HepG2 (cell line): Measurements from ENCODE around the gene ATRN. TPM values are rescaled to one million over a fixed set of nuclear protein-coding genes. Genes with fewer than 3 reads are reported as not detected.

Experiments
- BRD4 ChIP-seq: sonication (generic); formaldehyde crosslinking; IDR thresholded peaks from 2 replicates; pipeline ENCODE4 v1.4.0; 2020; ENCODE audit warnings: missing genetic modification reagents
- CEBPB ChIP-seq: IDR thresholded peaks from 2 replicates; pipeline ENCODE4 v1.6.1; 2011; ENCODE audit warnings: low read depth, low read length, improper control_type of control experiment, borderline replicate concordance
- EHMT2 ChIP-seq: fragments of 200-600 bp; sonication (generic); IDR thresholded peaks from 2 replicates; pipeline ENCODE4 v1.7.0; 2017; ENCODE audit warnings: antibody characterized with exemption, low read depth, low read length, borderline replicate concordance
- GATAD2A ChIP-seq: IDR thresholded peaks from 2 replicates; pipeline ENCODE4 v1.6.1; 2016
- JARID2 ChIP-seq: sonication (generic); formaldehyde crosslinking; IDR thresholded peaks from 2 replicates; pipeline ENCODE4 v1.8.1; 2023; ENCODE audit warnings: missing genetic modification reagents, inconsistent platforms; ENCODE audit not compliant: insufficient replicate concordance
- NFIC ChIP-seq: IDR thresholded peaks from 2 replicates; pipeline ENCODE4 v1.6.1; 2012; ENCODE audit warnings: mild to moderate bottlenecking, low read length, inconsistent platforms
- RBAK ChIP-seq: sonication (generic); formaldehyde crosslinking; IDR thresholded peaks from 2 replicates; pipeline ENCODE4 v1.5.1; 2020; ENCODE audit warnings: mild to moderate bottlenecking, missing genetic modification reagents
- SATB2 ChIP-seq: sonication (generic); formaldehyde crosslinking; IDR thresholded peaks from 2 replicates; pipeline ENCODE4 v1.5.0; 2020; ENCODE audit warnings: missing genetic modification reagents
- ZKSCAN8 ChIP-seq: IDR thresholded peaks from 2 replicates; pipeline ENCODE4 v1.6.1; 2016; ENCODE audit warnings: borderline replicate concordance, missing genetic modification reagents, missing compliant biosample characterization
- ZNF17 ChIP-seq: sonication (generic); formaldehyde crosslinking; IDR thresholded peaks from 2 replicates; pipeline ENCODE4 v1.5.0; 2020; ENCODE audit warnings: mild to moderate bottlenecking, missing genetic modification reagents
- ZNF24 ChIP-seq: fragments of 450-650 bp; IDR thresholded peaks from 2 replicates; pipeline ENCODE4 v1.6.1; 2017; ENCODE audit warnings: antibody characterized with exemption, mild to moderate bottlenecking
- ZSCAN5A ChIP-seq: sonication (generic); formaldehyde crosslinking; IDR thresholded peaks from 2 replicates; pipeline ENCODE4 v1.8.0; 2022; ENCODE audit warnings: mild to moderate bottlenecking, missing genetic modification reagents, borderline replicate concordance
- polyA plus RNA-seq, 8 experiments: library from polyadenylated mRNA; depleted of rRNA in 3 of 8; stranded (reverse) in 7 of 8; unstranded in 1 of 8; fragments of >200 nt; fragmentation: Illumina TruSeq in 4 of 8; extraction: Trizol in 4 of 8; gene quantifications; 2 replicates each; pipeline versions ENCODE4 v1.2.1 to v1.2.3, GENCODE V29; 2011 to 2016; ENCODE audit warnings: low read depth in 4 of 8, missing spikeins in 1 of 8, mixed read lengths in 1 of 8; ENCODE audit not compliant: insufficient read depth in 1 of 8
- total RNA-seq, 5 experiments: library from RNA; depleted of rRNA; stranded (reverse); fragments of >200 nt; fragmentation: Illumina TruSeq; extraction: Trizol; gene quantifications; 2 replicates each; pipeline ENCODE4 v1.2.3, GENCODE V29; 2016; ENCODE audit warnings: low read depth in 1 of 5
- TF ChIP-seq, protein P1 (sequence below): sonication (generic); formaldehyde crosslinking; IDR thresholded peaks from 2 replicates; pipeline ENCODE4 v1.5.1; 2020; ENCODE audit warnings: mild to moderate bottlenecking, missing genetic modification reagents, borderline replicate concordance
- TF ChIP-seq, protein P2 (sequence below): sonication (generic); formaldehyde crosslinking; IDR thresholded peaks from 2 replicates; pipeline ENCODE4 v1.8.1; 2022; ENCODE audit warnings: mild to moderate bottlenecking, missing genetic modification reagents
- TF ChIP-seq, protein P3 (sequence below): sonication (generic); formaldehyde crosslinking; IDR thresholded peaks from 2 replicates; pipeline ENCODE4 v1.4.0; 2020; ENCODE audit warnings: missing genetic modification reagents, borderline replicate concordance
- TF ChIP-seq, protein P4 (sequence below): sonication (generic); formaldehyde crosslinking; conservative IDR thresholded peaks from 2 replicates; pipeline ENCODE4 v1.8.1; 2023; ENCODE audit warnings: missing genetic modification reagents

The ATRN gene
- total and polyA plus RNA-seq, 2 of the 13 experiments (the other 11 are each of a cell fraction or from before 2014, with no cell fraction given): 44.2 to 81.1 TPM

DNA sequence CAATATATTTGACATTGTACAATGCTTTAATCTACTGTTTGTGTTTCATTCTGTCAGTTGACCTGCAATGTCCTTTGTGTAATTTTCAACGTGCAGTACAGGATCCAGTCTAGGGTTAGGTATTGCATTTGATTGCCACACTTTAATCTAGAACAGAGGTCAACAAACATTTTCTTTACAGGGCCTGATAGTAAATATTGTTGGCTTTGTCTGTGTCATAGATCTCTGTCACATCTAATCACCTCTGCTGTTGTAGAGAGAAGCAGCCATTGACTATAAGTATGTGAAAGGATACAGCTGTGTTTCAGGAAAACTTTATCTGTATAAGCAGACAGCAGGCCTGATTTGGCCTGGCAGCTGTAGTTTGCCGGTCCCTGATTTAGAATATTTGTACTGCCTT lies 39.3 kb downstream of the ATRN start (continued):
- TF ChIP-seq, protein P1, sequence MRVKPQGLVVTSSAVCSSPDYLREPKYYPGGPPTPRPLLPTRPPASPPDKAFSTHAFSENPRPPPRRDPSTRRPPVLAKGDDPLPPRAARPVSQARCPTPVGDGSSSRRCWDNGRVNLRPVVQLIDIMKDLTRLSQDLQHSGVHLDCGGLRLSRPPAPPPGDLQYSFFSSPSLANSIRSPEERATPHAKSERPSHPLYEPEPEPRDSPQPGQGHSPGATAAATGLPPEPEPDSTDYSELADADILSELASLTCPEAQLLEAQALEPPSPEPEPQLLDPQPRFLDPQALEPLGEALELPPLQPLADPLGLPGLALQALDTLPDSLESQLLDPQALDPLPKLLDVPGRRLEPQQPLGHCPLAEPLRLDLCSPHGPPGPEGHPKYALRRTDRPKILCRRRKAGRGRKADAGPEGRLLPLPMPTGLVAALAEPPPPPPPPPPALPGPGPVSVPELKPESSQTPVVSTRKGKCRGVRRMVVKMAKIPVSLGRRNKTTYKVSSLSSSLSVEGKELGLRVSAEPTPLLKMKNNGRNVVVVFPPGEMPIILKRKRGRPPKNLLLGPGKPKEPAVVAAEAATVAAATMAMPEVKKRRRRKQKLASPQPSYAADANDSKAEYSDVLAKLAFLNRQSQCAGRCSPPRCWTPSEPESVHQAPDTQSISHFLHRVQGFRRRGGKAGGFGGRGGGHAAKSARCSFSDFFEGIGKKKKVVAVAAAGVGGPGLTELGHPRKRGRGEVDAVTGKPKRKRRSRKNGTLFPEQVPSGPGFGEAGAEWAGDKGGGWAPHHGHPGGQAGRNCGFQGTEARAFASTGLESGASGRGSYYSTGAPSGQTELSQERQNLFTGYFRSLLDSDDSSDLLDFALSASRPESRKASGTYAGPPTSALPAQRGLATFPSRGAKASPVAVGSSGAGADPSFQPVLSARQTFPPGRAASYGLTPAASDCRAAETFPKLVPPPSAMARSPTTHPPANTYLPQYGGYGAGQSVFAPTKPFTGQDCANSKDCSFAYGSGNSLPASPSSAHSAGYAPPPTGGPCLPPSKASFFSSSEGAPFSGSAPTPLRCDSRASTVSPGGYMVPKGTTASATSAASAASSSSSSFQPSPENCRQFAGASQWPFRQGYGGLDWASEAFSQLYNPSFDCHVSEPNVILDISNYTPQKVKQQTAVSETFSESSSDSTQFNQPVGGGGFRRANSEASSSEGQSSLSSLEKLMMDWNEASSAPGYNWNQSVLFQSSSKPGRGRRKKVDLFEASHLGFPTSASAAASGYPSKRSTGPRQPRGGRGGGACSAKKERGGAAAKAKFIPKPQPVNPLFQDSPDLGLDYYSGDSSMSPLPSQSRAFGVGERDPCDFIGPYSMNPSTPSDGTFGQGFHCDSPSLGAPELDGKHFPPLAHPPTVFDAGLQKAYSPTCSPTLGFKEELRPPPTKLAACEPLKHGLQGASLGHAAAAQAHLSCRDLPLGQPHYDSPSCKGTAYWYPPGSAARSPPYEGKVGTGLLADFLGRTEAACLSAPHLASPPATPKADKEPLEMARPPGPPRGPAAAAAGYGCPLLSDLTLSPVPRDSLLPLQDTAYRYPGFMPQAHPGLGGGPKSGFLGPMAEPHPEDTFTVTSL (CRISPR knock-in tag): peak; percentile 94
- peak; percentile 100 for TF ChIP-seq CEBPB
- peak; percentile 94 for TF ChIP-seq GATAD2A (CRISPR knock-in tag)
- TF ChIP-seq ZSCAN5A (CRISPR knock-in tag): no peak
- no peak for TF ChIP-seq RBAK (CRISPR knock-in tag)
- TF ChIP-seq BRD4 (CRISPR knock-in tag): no peak
- TF ChIP-seq NFIC: 0 out of 2 replicates have a peak, but pooled peaks have one; percentile 48
- TF ChIP-seq ZNF24: peak; percentile 70; the same call in 1 of the 2 replicates
- no peak for TF ChIP-seq SATB2
- TF ChIP-seq, protein P2, sequence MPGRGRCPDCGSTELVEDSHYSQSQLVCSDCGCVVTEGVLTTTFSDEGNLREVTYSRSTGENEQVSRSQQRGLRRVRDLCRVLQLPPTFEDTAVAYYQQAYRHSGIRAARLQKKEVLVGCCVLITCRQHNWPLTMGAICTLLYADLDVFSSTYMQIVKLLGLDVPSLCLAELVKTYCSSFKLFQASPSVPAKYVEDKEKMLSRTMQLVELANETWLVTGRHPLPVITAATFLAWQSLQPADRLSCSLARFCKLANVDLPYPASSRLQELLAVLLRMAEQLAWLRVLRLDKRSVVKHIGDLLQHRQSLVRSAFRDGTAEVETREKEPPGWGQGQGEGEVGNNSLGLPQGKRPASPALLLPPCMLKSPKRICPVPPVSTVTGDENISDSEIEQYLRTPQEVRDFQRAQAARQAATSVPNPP (CRISPR knock-in tag): no peak
- TF ChIP-seq JARID2 (CRISPR knock-in tag): no peak
- TF ChIP-seq ZKSCAN8 (CRISPR knock-in tag): peak; percentile 58; the same call in 1 of the 2 replicates
- peak; percentile 50; the same call in 1 of the 2 replicates for TF ChIP-seq EHMT2
- TF ChIP-seq, protein P3, sequence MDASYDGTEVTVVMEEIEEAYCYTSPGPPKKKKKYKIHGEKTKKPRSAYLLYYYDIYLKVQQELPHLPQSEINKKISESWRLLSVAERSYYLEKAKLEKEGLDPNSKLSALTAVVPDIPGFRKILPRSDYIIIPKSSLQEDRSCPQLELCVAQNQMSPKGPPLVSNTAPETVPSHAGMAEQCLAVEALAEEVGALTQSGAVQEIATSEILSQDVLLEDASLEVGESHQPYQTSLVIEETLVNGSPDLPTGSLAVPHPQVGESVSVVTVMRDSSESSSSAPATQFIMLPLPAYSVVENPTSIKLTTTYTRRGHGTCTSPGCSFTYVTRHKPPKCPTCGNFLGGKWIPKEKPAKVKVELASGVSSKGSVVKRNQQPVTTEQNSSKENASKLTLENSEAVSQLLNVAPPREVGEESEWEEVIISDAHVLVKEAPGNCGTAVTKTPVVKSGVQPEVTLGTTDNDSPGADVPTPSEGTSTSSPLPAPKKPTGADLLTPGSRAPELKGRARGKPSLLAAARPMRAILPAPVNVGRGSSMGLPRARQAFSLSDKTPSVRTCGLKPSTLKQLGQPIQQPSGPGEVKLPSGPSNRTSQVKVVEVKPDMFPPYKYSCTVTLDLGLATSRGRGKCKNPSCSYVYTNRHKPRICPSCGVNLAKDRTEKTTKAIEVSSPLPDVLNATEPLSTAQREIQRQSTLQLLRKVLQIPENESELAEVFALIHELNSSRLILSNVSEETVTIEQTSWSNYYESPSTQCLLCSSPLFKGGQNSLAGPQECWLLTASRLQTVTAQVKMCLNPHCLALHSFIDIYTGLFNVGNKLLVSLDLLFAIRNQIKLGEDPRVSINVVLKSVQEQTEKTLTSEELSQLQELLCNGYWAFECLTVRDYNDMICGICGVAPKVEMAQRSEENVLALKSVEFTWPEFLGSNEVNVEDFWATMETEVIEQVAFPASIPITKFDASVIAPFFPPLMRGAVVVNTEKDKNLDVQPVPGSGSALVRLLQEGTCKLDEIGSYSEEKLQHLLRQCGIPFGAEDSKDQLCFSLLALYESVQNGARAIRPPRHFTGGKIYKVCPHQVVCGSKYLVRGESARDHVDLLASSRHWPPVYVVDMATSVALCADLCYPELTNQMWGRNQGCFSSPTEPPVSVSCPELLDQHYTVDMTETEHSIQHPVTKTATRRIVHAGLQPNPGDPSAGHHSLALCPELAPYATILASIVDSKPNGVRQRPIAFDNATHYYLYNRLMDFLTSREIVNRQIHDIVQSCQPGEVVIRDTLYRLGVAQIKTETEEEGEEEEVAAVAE (CRISPR knock-in tag): no peak
- TF ChIP-seq, protein P4, sequence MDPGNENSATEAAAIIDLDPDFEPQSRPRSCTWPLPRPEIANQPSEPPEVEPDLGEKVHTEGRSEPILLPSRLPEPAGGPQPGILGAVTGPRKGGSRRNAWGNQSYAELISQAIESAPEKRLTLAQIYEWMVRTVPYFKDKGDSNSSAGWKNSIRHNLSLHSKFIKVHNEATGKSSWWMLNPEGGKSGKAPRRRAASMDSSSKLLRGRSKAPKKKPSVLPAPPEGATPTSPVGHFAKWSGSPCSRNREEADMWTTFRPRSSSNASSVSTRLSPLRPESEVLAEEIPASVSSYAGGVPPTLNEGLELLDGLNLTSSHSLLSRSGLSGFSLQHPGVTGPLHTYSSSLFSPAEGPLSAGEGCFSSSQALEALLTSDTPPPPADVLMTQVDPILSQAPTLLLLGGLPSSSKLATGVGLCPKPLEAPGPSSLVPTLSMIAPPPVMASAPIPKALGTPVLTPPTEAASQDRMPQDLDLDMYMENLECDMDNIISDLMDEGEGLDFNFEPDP (CRISPR knock-in tag): no peak
- no peak for TF ChIP-seq ZNF17 (CRISPR knock-in tag)
